Kasumi-1 (cell line): ENCODE measurements around the gene PHETA1.
A peak's percentile ranks its signal among the peaks of the same experiment; 100 is the strongest.
"Not testable (repeated sequence)": the region's sequence is repeated elsewhere in the genome, so short reads cannot be mapped to it uniquely, and the experiment has no call there.

ENCODE experiments used
- DNase-seq, 2 experiments: peaks; one replicate each; lab custom pipeline; 2025; lab: John Stamatoyannopoulos, UW

Gene PHETA1

GRCh38 chr12:111351026-111351425 lies 17.9 kb downstream of the PHETA1 start:
- DNase-seq, result no peak

- DNase-seq, result no peak
These were observed 19.0 kb downstream of the PHETA1 start for GRCh38 chr12:111349748-111350520.

GRCh38 chr12:111349101-111349747 lies 19.7 kb downstream of the PHETA1 start:
- DNase-seq, result no peak

GRCh38 chr12:111347891-111348644 lies 20.8 kb downstream of the PHETA1 start:
- no peak for DNase-seq

- no peak for DNase-seq
These were observed 24.5 kb downstream of the PHETA1 start for GRCh38 chr12:111344254-111344875.

- no peak for DNase-seq
These were observed 25.7 kb downstream of the PHETA1 start for GRCh38 chr12:111343181-111343580.

- DNase-seq, result no peak
These were observed 26.5 kb downstream of the PHETA1 start for GRCh38 chr12:111342376-111342775.

- DNase-seq, result no peak
These were observed 27.3 kb downstream of the PHETA1 start for GRCh38 chr12:111341426-111342065.

- not testable (repeated sequence) for DNase-seq
These were observed 28.2 kb downstream of the PHETA1 start for GRCh38 chr12:111340680-111341079.

GRCh38 chr12:111340231-111340630 lies 28.7 kb downstream of the PHETA1 start:
- no peak for DNase-seq

- DNase-seq, result no peak
These were observed 29.5 kb downstream of the PHETA1 start for GRCh38 chr12:111339321-111339938.

- DNase-seq, result no peak
These were observed 30.8 kb downstream of the PHETA1 start for GRCh38 chr12:111338096-111338495.

- no peak for DNase-seq
These were observed 31.5 kb downstream of the PHETA1 start for GRCh38 chr12:111337371-111337770.

GRCh38 chr12:111336411-111336810 lies 32.5 kb downstream of the PHETA1 start:
- not testable (repeated sequence) for DNase-seq

GRCh38 chr12:111335811-111336210 lies 33.1 kb downstream of the PHETA1 start:
- no peak for DNase-seq

GRCh38 chr12:111335301-111335700 lies 33.6 kb downstream of the PHETA1 start:
- not testable (repeated sequence) for DNase-seq

- DNase-seq, result no peak
These were observed 34.4 kb downstream of the PHETA1 start for GRCh38 chr12:111334393-111334915.

- peak; percentile 74 to 82 for DNase-seq
These were observed 37.8 kb downstream of the PHETA1 start for GRCh38 chr12:111330800-111331752.

- no peak for DNase-seq
These were observed 40.8 kb downstream of the PHETA1 start for GRCh38 chr12:111328138-111328537.

- DNase-seq, result no peak
These were observed 41.4 kb downstream of the PHETA1 start for GRCh38 chr12:111327474-111327873.
